SK-N-SH (cell line): ENCODE data around the gene DHDH.

Experiments
- EP300 ChIP-seq, 2 experiments: IDR thresholded peaks; 2 replicates each; pipeline versions ENCODE4 v1.4.0 to v1.6.1; 2012; ENCODE audit warnings: borderline replicate concordance in 1 of 2, low read depth in 1 of 2, low read length in 1 of 2
- EZH2phosphoT487 ChIP-seq: fragments of 200-600 bp; sonication (generic); IDR thresholded peaks from 2 replicates; pipeline ENCODE4 v1.6.1; 2017; ENCODE audit warnings: low read depth, mixed run types, mild to moderate bottlenecking, antibody characterized with exemption, moderate library complexity, borderline replicate concordance
- FOXM1 ChIP-seq: IDR thresholded peaks from 2 replicates; pipeline ENCODE4 v1.4.0; 2012; ENCODE audit warnings: low read depth, mild to moderate bottlenecking
- GABPA ChIP-seq: IDR thresholded peaks from 2 replicates; pipeline ENCODE4 v1.4.0; 2012; ENCODE audit warnings: low read depth, mild to moderate bottlenecking
- POLR2AphosphoS5 ChIP-seq: IDR thresholded peaks from 2 replicates; pipeline ENCODE4 v1.6.1; 2012; ENCODE audit warnings: low read depth, low read length
- SIN3A ChIP-seq: IDR thresholded peaks from 2 replicates; pipeline ENCODE4 v1.6.1; 2012; ENCODE audit warnings: low read depth, mild to moderate bottlenecking, low read length, moderate library complexity, borderline replicate concordance
- SMC3 ChIP-seq: IDR thresholded peaks from 2 replicates; pipeline ENCODE4 v1.6.1; 2012; ENCODE audit warnings: low read depth, low read length, improper control_type of control experiment
- YY1 ChIP-seq: IDR thresholded peaks from 2 replicates; pipeline ENCODE4 v1.4.0; 2012; ENCODE audit warnings: low read depth, mild to moderate bottlenecking
- TF ChIP-seq, protein P1 (sequence below): fragments of 200-600 bp; sonication (generic); IDR thresholded peaks from 2 replicates; pipeline ENCODE4 v1.6.1; 2017; ENCODE audit warnings: antibody characterized with exemption, mild to moderate bottlenecking, moderate library complexity
- TF ChIP-seq, protein P2 (sequence below): IDR thresholded peaks from 2 replicates; pipeline ENCODE4 v1.4.0; 2012; ENCODE audit warnings: low read depth, borderline replicate concordance

- TF ChIP-seq, protein P1, sequence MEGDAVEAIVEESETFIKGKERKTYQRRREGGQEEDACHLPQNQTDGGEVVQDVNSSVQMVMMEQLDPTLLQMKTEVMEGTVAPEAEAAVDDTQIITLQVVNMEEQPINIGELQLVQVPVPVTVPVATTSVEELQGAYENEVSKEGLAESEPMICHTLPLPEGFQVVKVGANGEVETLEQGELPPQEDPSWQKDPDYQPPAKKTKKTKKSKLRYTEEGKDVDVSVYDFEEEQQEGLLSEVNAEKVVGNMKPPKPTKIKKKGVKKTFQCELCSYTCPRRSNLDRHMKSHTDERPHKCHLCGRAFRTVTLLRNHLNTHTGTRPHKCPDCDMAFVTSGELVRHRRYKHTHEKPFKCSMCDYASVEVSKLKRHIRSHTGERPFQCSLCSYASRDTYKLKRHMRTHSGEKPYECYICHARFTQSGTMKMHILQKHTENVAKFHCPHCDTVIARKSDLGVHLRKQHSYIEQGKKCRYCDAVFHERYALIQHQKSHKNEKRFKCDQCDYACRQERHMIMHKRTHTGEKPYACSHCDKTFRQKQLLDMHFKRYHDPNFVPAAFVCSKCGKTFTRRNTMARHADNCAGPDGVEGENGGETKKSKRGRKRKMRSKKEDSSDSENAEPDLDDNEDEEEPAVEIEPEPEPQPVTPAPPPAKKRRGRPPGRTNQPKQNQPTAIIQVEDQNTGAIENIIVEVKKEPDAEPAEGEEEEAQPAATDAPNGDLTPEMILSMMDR: no peak
- no peak for TF ChIP-seq EP300 (IDR thresholded peaks at IDR 0.05; ENCODE audit: borderline replicate concordance in 1 of 2, low read depth in 1 of 2, low read length in 1 of 2)
- no peak for TF ChIP-seq GABPA
- no peak for TF ChIP-seq FOXM1
- TF ChIP-seq EZH2phosphoT487: no peak
- no peak for TF ChIP-seq YY1
- TF ChIP-seq SMC3: no peak
- TF ChIP-seq, protein P2, sequence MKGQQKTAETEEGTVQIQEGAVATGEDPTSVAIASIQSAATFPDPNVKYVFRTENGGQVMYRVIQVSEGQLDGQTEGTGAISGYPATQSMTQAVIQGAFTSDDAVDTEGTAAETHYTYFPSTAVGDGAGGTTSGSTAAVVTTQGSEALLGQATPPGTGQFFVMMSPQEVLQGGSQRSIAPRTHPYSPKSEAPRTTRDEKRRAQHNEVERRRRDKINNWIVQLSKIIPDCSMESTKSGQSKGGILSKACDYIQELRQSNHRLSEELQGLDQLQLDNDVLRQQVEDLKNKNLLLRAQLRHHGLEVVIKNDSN: no peak
- TF ChIP-seq SIN3A: no peak
- TF ChIP-seq POLR2AphosphoS5: no peak; the same call in 1 of the 2 replicates
Observed at GRCh38 chr19:48966541-48967345, 33.2 kb downstream of the DHDH start.
